PC-9 (cell line): ENCODE data around the gene FBXL12.
"Not testable (repeated sequence)": the region's sequence is repeated elsewhere in the genome, so short reads cannot be mapped to it uniquely, and the experiment has no call there.

ENCODE experiments used
- EZH2 ChIP-seq: fragments of 200-600 bp; sonication (generic); IDR thresholded peaks from 2 replicates; pipeline ENCODE4 v1.8.0; 2017; ENCODE audit warnings: antibody characterized with exemption, low read depth
- TF ChIP-seq, protein P1 (sequence below): fragments of 200-600 bp; sonication (generic); conservative IDR thresholded peaks from 2 replicates; pipeline ENCODE4 v1.6.1; 2017; ENCODE audit warnings: mixed run types, antibody characterized with exemption, mild to moderate bottlenecking, moderate library complexity

DNA sequence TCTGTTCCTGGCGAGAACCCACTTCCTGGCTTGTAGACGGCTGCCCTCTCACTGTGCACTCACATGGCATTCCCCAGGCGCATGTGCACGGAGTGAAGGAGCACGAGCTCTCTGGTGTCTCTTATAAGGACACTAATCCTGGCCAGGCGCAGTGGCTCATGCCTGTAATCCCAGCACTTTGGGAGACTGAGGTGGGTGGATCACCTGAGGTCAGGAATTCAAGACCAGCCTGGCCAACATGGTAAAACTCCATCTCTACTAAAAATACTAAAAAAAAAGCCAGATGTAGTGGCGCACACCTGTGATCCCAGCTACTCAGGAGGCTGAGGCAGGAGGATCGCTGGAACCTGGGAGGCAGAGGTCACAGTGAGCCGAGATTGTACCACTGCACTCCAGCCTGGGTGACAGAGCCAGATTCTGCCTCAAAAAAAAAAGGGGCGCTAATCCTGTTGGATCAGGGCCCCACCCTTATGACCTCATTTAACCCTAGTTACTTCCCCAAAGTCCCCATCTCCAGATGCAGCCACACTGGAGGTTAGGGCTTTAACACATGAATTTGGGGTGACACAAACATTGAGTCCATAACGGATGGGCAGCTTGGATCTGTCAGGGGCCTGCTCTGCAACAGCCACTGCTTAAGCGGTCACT lies 24.9 kb upstream of the FBXL12 start:
- TF ChIP-seq, protein P1, sequence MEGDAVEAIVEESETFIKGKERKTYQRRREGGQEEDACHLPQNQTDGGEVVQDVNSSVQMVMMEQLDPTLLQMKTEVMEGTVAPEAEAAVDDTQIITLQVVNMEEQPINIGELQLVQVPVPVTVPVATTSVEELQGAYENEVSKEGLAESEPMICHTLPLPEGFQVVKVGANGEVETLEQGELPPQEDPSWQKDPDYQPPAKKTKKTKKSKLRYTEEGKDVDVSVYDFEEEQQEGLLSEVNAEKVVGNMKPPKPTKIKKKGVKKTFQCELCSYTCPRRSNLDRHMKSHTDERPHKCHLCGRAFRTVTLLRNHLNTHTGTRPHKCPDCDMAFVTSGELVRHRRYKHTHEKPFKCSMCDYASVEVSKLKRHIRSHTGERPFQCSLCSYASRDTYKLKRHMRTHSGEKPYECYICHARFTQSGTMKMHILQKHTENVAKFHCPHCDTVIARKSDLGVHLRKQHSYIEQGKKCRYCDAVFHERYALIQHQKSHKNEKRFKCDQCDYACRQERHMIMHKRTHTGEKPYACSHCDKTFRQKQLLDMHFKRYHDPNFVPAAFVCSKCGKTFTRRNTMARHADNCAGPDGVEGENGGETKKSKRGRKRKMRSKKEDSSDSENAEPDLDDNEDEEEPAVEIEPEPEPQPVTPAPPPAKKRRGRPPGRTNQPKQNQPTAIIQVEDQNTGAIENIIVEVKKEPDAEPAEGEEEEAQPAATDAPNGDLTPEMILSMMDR = not testable (repeated sequence)
- not testable (repeated sequence) for TF ChIP-seq EZH2
